ENCODE data around the gene MED13L. TPM values are rescaled to one million over a fixed set of nuclear protein-coding genes. Genes with fewer than 3 reads are reported as not detected.

Gene MED13L
- total and polyA plus RNA-seq, 2 donors (not counting 1 experiment from before 2014, with no cell fraction given), result 56.5 to 97.3 TPM

DNA sequence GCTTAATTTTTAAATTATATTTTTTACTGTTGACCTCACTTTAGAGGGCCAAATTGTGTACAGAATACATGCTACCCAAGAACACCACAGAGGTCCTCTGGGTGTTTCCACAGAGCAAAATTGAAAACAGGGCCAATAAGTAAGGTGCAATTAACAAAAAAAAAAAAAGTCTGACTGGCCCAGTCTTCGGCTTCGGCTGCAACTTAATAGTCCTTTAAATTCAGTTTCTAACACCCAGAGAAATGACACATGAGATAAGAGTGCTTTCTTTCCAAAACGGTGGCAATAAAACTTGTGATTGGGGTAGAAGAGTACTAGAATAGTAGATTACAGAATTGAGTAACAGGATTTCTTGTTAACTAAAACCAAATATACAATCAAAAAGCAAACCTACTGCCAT, 81.3 kb downstream of the MED13L start:
- H4K20me1 ChIP-seq (ENCODE audit: control insufficient read depth, extremely low read depth, insufficient read depth, low read length), result peaks cover 6% of the 10 kb centered on the region
- peaks cover 78% of the 10 kb centered on the region for H3K79me2 ChIP-seq (ENCODE audit: control insufficient read depth, insufficient read depth, low read length)
- no peaks in the 10 kb centered on the region for H3K27me3 ChIP-seq (ENCODE audit: control insufficient read depth, insufficient read depth, low read length)
- DNase-seq (ENCODE audit: low read depth in 2 of 2), result no peak
- no peak overlapping the region for H3K4me3 ChIP-seq (replicated peaks in 1 of 4; ENCODE audit: control extremely low read depth in 1 of 4, insufficient read depth in 1 of 4, low read depth in 3 of 4, low read length in 4 of 4)
- no peak for TF ChIP-seq EZH2 (IDR thresholded peaks at IDR 0.05; ENCODE audit: low read length, missing control alignments)
- TF ChIP-seq, protein P1, sequence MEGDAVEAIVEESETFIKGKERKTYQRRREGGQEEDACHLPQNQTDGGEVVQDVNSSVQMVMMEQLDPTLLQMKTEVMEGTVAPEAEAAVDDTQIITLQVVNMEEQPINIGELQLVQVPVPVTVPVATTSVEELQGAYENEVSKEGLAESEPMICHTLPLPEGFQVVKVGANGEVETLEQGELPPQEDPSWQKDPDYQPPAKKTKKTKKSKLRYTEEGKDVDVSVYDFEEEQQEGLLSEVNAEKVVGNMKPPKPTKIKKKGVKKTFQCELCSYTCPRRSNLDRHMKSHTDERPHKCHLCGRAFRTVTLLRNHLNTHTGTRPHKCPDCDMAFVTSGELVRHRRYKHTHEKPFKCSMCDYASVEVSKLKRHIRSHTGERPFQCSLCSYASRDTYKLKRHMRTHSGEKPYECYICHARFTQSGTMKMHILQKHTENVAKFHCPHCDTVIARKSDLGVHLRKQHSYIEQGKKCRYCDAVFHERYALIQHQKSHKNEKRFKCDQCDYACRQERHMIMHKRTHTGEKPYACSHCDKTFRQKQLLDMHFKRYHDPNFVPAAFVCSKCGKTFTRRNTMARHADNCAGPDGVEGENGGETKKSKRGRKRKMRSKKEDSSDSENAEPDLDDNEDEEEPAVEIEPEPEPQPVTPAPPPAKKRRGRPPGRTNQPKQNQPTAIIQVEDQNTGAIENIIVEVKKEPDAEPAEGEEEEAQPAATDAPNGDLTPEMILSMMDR (conservative IDR thresholded peaks at IDR 0.05 in 1 of 2, IDR thresholded peaks at IDR 0.05 in 1 of 2; ENCODE audit: low read depth in 1 of 2, low read length in 2 of 2), result no peak
- no peak overlapping the region for H3K9ac ChIP-seq (ENCODE audit: insufficient read depth, low read length)
- no peaks in the 10 kb centered on the region for H3K9me3 ChIP-seq (ENCODE audit: control insufficient read depth, insufficient read depth, low read depth, low read length)
- H3K36me3 ChIP-seq (ENCODE audit: control insufficient read depth, insufficient read depth, low read length), result no peaks in the 10 kb centered on the region
- no peak overlapping the region for H3K4me2 ChIP-seq (ENCODE audit: extremely low read depth, insufficient read depth, low read length)
- H2AFZ ChIP-seq (ENCODE audit: low read length), result no peak overlapping the region
- no peaks in the 10 kb centered on the region for H3K4me1 ChIP-seq (ENCODE audit: control insufficient read depth, extremely low read depth, insufficient read depth, low read length)
- H3K27ac ChIP-seq (ENCODE audit: insufficient read depth, low read length), result no peak overlapping the region

DNA sequence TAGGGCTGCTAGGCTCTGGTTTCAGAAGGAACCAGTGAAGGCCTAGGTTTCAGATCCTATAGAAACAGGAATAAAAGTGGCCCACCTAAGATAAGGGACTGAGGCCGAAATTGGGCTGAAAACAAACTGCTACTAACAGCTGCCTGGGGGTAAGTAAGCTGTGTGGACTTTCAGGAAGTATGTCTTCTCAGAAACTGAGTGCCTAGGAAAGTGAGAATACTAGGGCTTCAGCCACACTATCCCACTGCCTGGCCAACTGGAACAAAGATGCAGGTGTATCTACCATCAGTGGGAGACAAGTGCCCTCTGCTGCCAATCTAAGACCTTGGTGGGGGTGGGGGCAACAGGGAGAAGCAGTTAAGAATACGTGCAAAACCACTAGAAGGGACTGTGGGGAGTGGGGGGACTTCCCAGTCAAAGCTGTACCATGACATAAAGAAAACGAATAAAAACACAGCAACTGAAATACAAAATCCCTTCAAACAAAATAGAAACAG, 82.5 kb downstream of the MED13L start:
- TF ChIP-seq EZH2 (IDR thresholded peaks at IDR 0.05; ENCODE audit: low read length, missing control alignments), result no peak
- TF ChIP-seq, protein P1 (conservative IDR thresholded peaks at IDR 0.05 in 1 of 2, IDR thresholded peaks at IDR 0.05 in 1 of 2; ENCODE audit: low read depth in 1 of 2, low read length in 2 of 2), result no peak
- H3K36me3 ChIP-seq (ENCODE audit: control insufficient read depth, insufficient read depth, low read length), result no peaks in the 10 kb centered on the region
- peaks cover 8% of the 10 kb centered on the region for H4K20me1 ChIP-seq (ENCODE audit: control insufficient read depth, extremely low read depth, insufficient read depth, low read length)
- H3K9me3 ChIP-seq (ENCODE audit: control insufficient read depth, insufficient read depth, low read depth, low read length), result no peaks in the 10 kb centered on the region
- no peak overlapping the region for H3K4me2 ChIP-seq (ENCODE audit: extremely low read depth, insufficient read depth, low read length)
- H3K4me3 ChIP-seq (replicated peaks in 1 of 4; ENCODE audit: control extremely low read depth in 1 of 4, insufficient read depth in 1 of 4, low read depth in 3 of 4, low read length in 4 of 4), result no peak overlapping the region
- H3K4me1 ChIP-seq (ENCODE audit: control insufficient read depth, extremely low read depth, insufficient read depth, low read length), result no peaks in the 10 kb centered on the region
- no peak overlapping the region for H2AFZ ChIP-seq (ENCODE audit: low read length)
- H3K79me2 ChIP-seq (ENCODE audit: control insufficient read depth, insufficient read depth, low read length), result peaks cover 72% of the 10 kb centered on the region
- no peaks in the 10 kb centered on the region for H3K27me3 ChIP-seq (ENCODE audit: control insufficient read depth, insufficient read depth, low read length)
- no peak overlapping the region for H3K9ac ChIP-seq (ENCODE audit: insufficient read depth, low read length)
- DNase-seq (ENCODE audit: low read depth in 2 of 2), result no peak
- no peak overlapping the region for H3K27ac ChIP-seq (ENCODE audit: insufficient read depth, low read length)

DNA sequence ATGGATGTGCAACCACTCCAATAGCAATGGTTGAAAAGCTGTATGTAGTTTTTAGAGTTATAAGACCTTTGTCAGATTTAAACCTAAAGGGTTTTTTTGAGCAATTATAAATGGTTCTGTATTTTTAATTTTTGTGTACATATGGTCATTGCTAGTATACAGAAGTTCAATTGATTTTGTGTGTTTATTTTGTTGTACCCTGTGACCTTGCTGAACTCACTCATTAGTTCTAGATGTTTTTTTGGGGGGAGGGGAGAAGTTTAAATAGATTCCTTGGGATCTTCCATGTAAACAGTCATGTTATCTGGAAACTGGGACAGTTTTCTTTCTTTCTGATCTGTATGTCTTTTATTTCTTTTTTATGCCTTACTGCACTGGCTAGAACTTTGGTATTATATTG, 87.8 kb downstream of the MED13L start:
- no peak for TF ChIP-seq EZH2 (IDR thresholded peaks at IDR 0.05; ENCODE audit: low read length, missing control alignments)
- TF ChIP-seq, protein P1 (conservative IDR thresholded peaks at IDR 0.05 in 1 of 2, IDR thresholded peaks at IDR 0.05 in 1 of 2; ENCODE audit: low read depth in 1 of 2, low read length in 2 of 2), result no peak
- H3K27ac ChIP-seq (ENCODE audit: insufficient read depth, low read length), result no peak overlapping the region

More for the DNA sequence above, 87.8 kb downstream of the MED13L start:
- no peak overlapping the region for H3K9ac ChIP-seq (ENCODE audit: insufficient read depth, low read length)
- H4K20me1 ChIP-seq (ENCODE audit: control insufficient read depth, extremely low read depth, insufficient read depth, low read length), result peaks cover 5% of the 10 kb centered on the region
- H3K9me3 ChIP-seq (ENCODE audit: control insufficient read depth, insufficient read depth, low read depth, low read length), result no peaks in the 10 kb centered on the region
- H3K4me3 ChIP-seq (replicated peaks in 1 of 4; ENCODE audit: control extremely low read depth in 1 of 4, insufficient read depth in 1 of 4, low read depth in 3 of 4, low read length in 4 of 4), result no peak overlapping the region
- H2AFZ ChIP-seq (ENCODE audit: low read length), result no peak overlapping the region
- no peaks in the 10 kb centered on the region for H3K36me3 ChIP-seq (ENCODE audit: control insufficient read depth, insufficient read depth, low read length)
- H3K27me3 ChIP-seq (ENCODE audit: control insufficient read depth, insufficient read depth, low read length), result no peaks in the 10 kb centered on the region
- H3K4me1 ChIP-seq (ENCODE audit: control insufficient read depth, extremely low read depth, insufficient read depth, low read length), result peaks cover 7% of the 10 kb centered on the region
- no peak for DNase-seq (ENCODE audit: low read depth in 2 of 2)
- H3K4me2 ChIP-seq (ENCODE audit: extremely low read depth, insufficient read depth, low read length), result no peak overlapping the region
- H3K79me2 ChIP-seq (ENCODE audit: control insufficient read depth, insufficient read depth, low read length), result peaks cover 77% of the 10 kb centered on the region
